ENCODE data around the gene CTDSP1.

Gene CTDSP1

GRCh38 chr2:218392891-218393462 is 6.7 kb upstream of the CTDSP1 start:
- Histone ChIP-seq H3K9me3 (replicated peaks; ENCODE audit: insufficient read depth, low read length) (no peaks in the 10 kb centered on the region), H3K27me3 (replicated peaks; ENCODE audit: insufficient read depth, low read length) (peaks cover 14% of the 10 kb centered on the region), H4K20me1 (ENCODE audit: insufficient read depth, low read length) (no peaks in the 10 kb centered on the region), H2AFZ (ENCODE audit: low read length) (no peak overlapping the region), H3K27ac (ENCODE audit: low read length) (no peak overlapping the region), H3K9ac (ENCODE audit: low read length) (no peak overlapping the region), H3K4me1 (ENCODE audit: low read length) (peaks cover 7% of the 10 kb centered on the region; the same call in 1 of the 2 replicates), H3K79me2 (ENCODE audit: low read length) (no peaks in the 10 kb centered on the region), H3K4me3 (ENCODE audit: low read length) (no peak overlapping the region), H3K36me3 (replicated peaks; ENCODE audit: insufficient read depth, low read length) (no peaks in the 10 kb centered on the region), H3K9me2 (replicated peaks; ENCODE audit: insufficient read depth, low read length) (no peaks in the 10 kb centered on the region), H3K4me2 (ENCODE audit: low read depth, low read length) (no peak overlapping the region), H3F3A (ENCODE audit: insufficient read depth, low read length) (no peaks in the 10 kb centered on the region)
- no peak for TF ChIP-seq EZH2 (optimal IDR thresholded peaks at IDR 0.05; ENCODE audit: low read depth, low read length)
- no peak for DNase-seq

- Histone ChIP-seq H3F3A (ENCODE audit: insufficient read depth, low read length) (no peaks in the 10 kb centered on the region), H3K79me2 (ENCODE audit: low read length) (no peaks in the 10 kb centered on the region), H3K36me3 (replicated peaks; ENCODE audit: insufficient read depth, low read length) (no peaks in the 10 kb centered on the region), H3K4me2 (ENCODE audit: low read depth, low read length) (no peak overlapping the region), H3K9me3 (replicated peaks; ENCODE audit: insufficient read depth, low read length) (no peaks in the 10 kb centered on the region), H2AFZ (ENCODE audit: low read length) (no peak overlapping the region), H3K27me3 (replicated peaks; ENCODE audit: insufficient read depth, low read length) (peaks cover 20% of the 10 kb centered on the region), H3K9me2 (replicated peaks; ENCODE audit: insufficient read depth, low read length) (no peaks in the 10 kb centered on the region), H3K9ac (ENCODE audit: low read length) (no peak overlapping the region), H3K27ac (ENCODE audit: low read length) (no peak overlapping the region), H3K4me1 (ENCODE audit: low read length) (peaks cover 7% of the 10 kb centered on the region; the same call in 1 of the 2 replicates), H3K4me3 (ENCODE audit: low read length) (no peak overlapping the region), H4K20me1 (ENCODE audit: insufficient read depth, low read length) (no peaks in the 10 kb centered on the region)
- DNase-seq: no peak
- TF ChIP-seq CTCF (IDR thresholded peaks at IDR 0.05; ENCODE audit: low read length) (no peak), EZH2phosphoT487 (IDR thresholded peaks at IDR 0.05; ENCODE audit: low read length) (no peak), EZH2 (optimal IDR thresholded peaks at IDR 0.05; ENCODE audit: low read depth, low read length) (no peak)
These were observed 5.8 kb upstream of the CTDSP1 start for GRCh38 chr2:218393750-218394290.

GRCh38 chr2:218394298-218395089 is 5.2 kb upstream of the CTDSP1 start:
- H3K27ac ChIP-seq (ENCODE audit: low read length): no peak overlapping the region
- peaks cover 12% of the 10 kb centered on the region for H3K4me1 ChIP-seq (ENCODE audit: low read length)
- TF ChIP-seq EZH2 (optimal IDR thresholded peaks at IDR 0.05; ENCODE audit: low read depth, low read length) (no peak), EZH2phosphoT487 (IDR thresholded peaks at IDR 0.05; ENCODE audit: low read length) (no peak), CTCF (IDR thresholded peaks at IDR 0.05; ENCODE audit: low read length) (no peak)
- no peaks in the 10 kb centered on the region for H3K9me3 ChIP-seq (replicated peaks; ENCODE audit: insufficient read depth, low read length)
- H3K36me3 ChIP-seq (replicated peaks; ENCODE audit: insufficient read depth, low read length): no peaks in the 10 kb centered on the region
- no peaks in the 10 kb centered on the region for H3K79me2 ChIP-seq (ENCODE audit: low read length)
- no peak overlapping the region for H3K4me3 ChIP-seq (ENCODE audit: low read length)
- H3K9ac ChIP-seq (ENCODE audit: low read length): no peak overlapping the region
- no peaks in the 10 kb centered on the region for H3K9me2 ChIP-seq (replicated peaks; ENCODE audit: insufficient read depth, low read length)
- H3F3A ChIP-seq (ENCODE audit: insufficient read depth, low read length): no peaks in the 10 kb centered on the region
- H3K27me3 ChIP-seq (replicated peaks; ENCODE audit: insufficient read depth, low read length): peaks cover 24% of the 10 kb centered on the region
- H4K20me1 ChIP-seq (ENCODE audit: insufficient read depth, low read length): no peaks in the 10 kb centered on the region
- no peak overlapping the region for H2AFZ ChIP-seq (ENCODE audit: low read length)
- DNase-seq: no peak
- no peak overlapping the region for H3K4me2 ChIP-seq (ENCODE audit: low read depth, low read length)
